Adrenal gland (tissue), 12 donors: Measurements from ENCODE around the gene LGALSL. TPM values are rescaled to one million over a fixed set of nuclear protein-coding genes. Genes with fewer than 3 reads are reported as not detected.

ENCODE experiments used
- DNase-seq, 7 donors: peaks; one replicate each; pipeline ENCODE4 v3.0.0-alpha.2; 2019 to 2020
- H3K27ac ChIP-seq, 5 donors: fragments of 200-600 bp; sonication (generic) in 4 of 5; 1 replicate in 3 of 5; 2 replicates in 2 of 5; pipeline versions ENCODE4 v1.5.1 to v1.8.0; 2016 to 2020; ENCODE audit warnings: mild to moderate bottlenecking in 1 of 5
- H3K27me3 ChIP-seq: fragments of 200-600 bp; 2 replicates; pipeline ENCODE4 v1.8.0; 2021
- H3K36me3 ChIP-seq, 2 donors: fragments of 200-600 bp; replicated peaks in 1 of 2; 1 replicate in 1 of 2; 2 replicates in 1 of 2; pipeline versions ENCODE4 v1.5.1 to v1.8.0; 2018 to 2022
- H3K4me1 ChIP-seq, 2 donors: fragments of 200-600 bp; replicated peaks in 1 of 2; 1 replicate in 1 of 2; 2 replicates in 1 of 2; pipeline versions ENCODE4 v1.5.1 to v1.8.0; 2018 to 2021
- H3K4me3 ChIP-seq, 4 donors: fragments of 200-600 bp; sonication (generic) in 3 of 4; one replicate each; pipeline ENCODE4 v1.5.1; 2016 to 2018
- H3K9me3 ChIP-seq, 3 donors: fragments of 200-600 bp; sonication (generic) in 1 of 3; replicated peaks in 1 of 3; 1 replicate in 2 of 3; 2 replicates in 1 of 3; pipeline versions ENCODE4 v1.5.1 to v1.8.0; 2016 to 2021
- CTCF ChIP-seq, 6 experiments: fragments of 450-650 bp in 4 of 6; fragments of 200-600 bp in 2 of 6; sonication (generic) in 1 of 6; IDR thresholded peaks; 1 replicate in 5 of 6; 2 replicates in 1 of 6; pipeline versions ENCODE4 v1.5.1 to v1.8.0; 2016 to 2021; ENCODE audit warnings: antibody characterized with exemption in 6 of 6, mild to moderate bottlenecking in 2 of 6, moderate library complexity in 1 of 6
- POLR2A ChIP-seq, 2 donors: fragments of 450-650 bp; IDR thresholded peaks; one replicate each; pipeline ENCODE4 v1.6.1; 2017; ENCODE audit warnings: antibody characterized with exemption in 2 of 2, mild to moderate bottlenecking in 2 of 2, moderate library complexity in 1 of 2
- WGBS, 4 donors: extraction: QIAGEN DNeasy Blood & Tissue Kit in 2 of 4; methylation state at CpG; one replicate each; pipeline versions ENCODE4 v1.1.5 to v1.1.7; 2013 to 2017; 5-methylcytosine and 5-hydroxymethylcytosine counted together
- intact Hi-C, 2 donors: fragments of 100-400 bp; cut with DNase I; formaldehyde crosslinking; loops; one replicate each; pipeline versions ENCODE4 v1.14.1 to v1.15.0; 2022 to 2023
- polyA plus RNA-seq, 3 donors: library from polyadenylated mRNA; stranded (reverse); fragments of 200-250 nt in 2 of 3; fragments of 350-450 nt in 1 of 3; fragmentation: Illumina TruSeq in 1 of 3; extraction: RNeasy Lipid Tissue Mini Kit (QIAGEN cat#74804) in 1 of 3; gene quantifications; one replicate each; pipeline ENCODE4 v1.2.3, GENCODE V29; 2013 to 2014
- total RNA-seq, 9 donors: library from RNA; depleted of rRNA in 4 of 9; stranded (reverse); fragments of >200 nt in 4 of 9; fragments of 120-200 nt in 1 of 9; fragmentation: NEBNext Ultra II Directional in 1 of 9; extraction: Animal tissue kit (Norgen Biotek cat#: 25700) in 1 of 9; gene quantifications; one replicate each; pipeline versions ENCODE4 v1.1.0 to v1.2.4, GENCODE V29; 2013 to 2023
- donor health status: healthy with polysubstance abuse.
- donor health status: Bipolar disorder and iron deficiency.
- donor health status: DM: yes; HTN: yes; CAD: no.
- donor health status: DM: no; HTN: no; CAD: no.
- donor health status: DM: no; HTN: no; CAD: no.
- donor health status: DM: yes; HTN: yes; CAD: no.

Gene LGALSL
- total and polyA plus RNA-seq, 12 donors = 13.4 to 79.5 (median 31.3) TPM

- Histone ChIP-seq H3K4me3 (no peak overlapping the region), H3K36me3 (no peaks in the 10 kb centered on the region), H3K27me3 (no peaks in the 10 kb centered on the region), H3K27ac (no peak overlapping the region), H3K4me1 (peaks cover 6% of the 10 kb centered on the region in 2 donors), H3K9me3 (no peaks in the 10 kb centered on the region)
- 85 to 91% (median 89%) methylated on average over 7 of the region's 7 CpGs for WGBS, 4 donors
- TF ChIP-seq CTCF (IDR thresholded peaks at IDR 0.05) (no peak), POLR2A (IDR thresholded peaks at IDR 0.05) (no peak)
- intact Hi-C loops = no loop called here
- DNase-seq = no peak
Measured at GRCh38 chr2:64448041-64448426, 5.9 kb upstream of the LGALSL start.

- no peaks in the 10 kb centered on the region for H3K27me3 ChIP-seq
- 90 to 97% (median 96%) methylated on average over 2 of the region's 2 CpGs for WGBS, 4 donors
- TF ChIP-seq CTCF (IDR thresholded peaks at IDR 0.05) = no peak
- no peak for TF ChIP-seq POLR2A (IDR thresholded peaks at IDR 0.05)
- intact Hi-C loops = no loop called here
- H3K4me1 ChIP-seq = peaks cover 12 to 19% of the 10 kb centered on the region in 2 donors
- H3K9me3 ChIP-seq = no peaks in the 10 kb centered on the region
- no peak overlapping the region for H3K4me3 ChIP-seq
- no peak overlapping the region for H3K27ac ChIP-seq
- no peak for DNase-seq
- no peaks in the 10 kb centered on the region for H3K36me3 ChIP-seq
Measured at GRCh38 chr2:64451051-64451450, 2.9 kb upstream of the LGALSL start.

- intact Hi-C loops = no loop called here
- Histone ChIP-seq H3K4me1 (peaks cover 12 to 31% of the 10 kb centered on the region in 2 donors), H3K27ac (peak overlapping the region in 4 of 5 donors; percentile 94 to 97 (median 96)), H3K27me3 (no peaks in the 10 kb centered on the region), H3K36me3 (peaks cover 0 to 31% of the 10 kb centered on the region in 2 donors), H3K4me3 (peak overlapping the region; percentile 5 to 89 (median 34)), H3K9me3 (no peaks in the 10 kb centered on the region)
- WGBS, 4 donors = 2 to 80% (median 2%) methylated on average over 1 to 102 of the region's 103 CpGs
- TF ChIP-seq CTCF (IDR thresholded peaks at IDR 0.05) (peak in 1 of 6 experiments; percentile 2), POLR2A (IDR thresholded peaks at IDR 0.05) (no peak)
- peak; percentile 33 to 75 (median 66) for DNase-seq
Measured at GRCh38 chr2:64454386-64455332, 697 bp downstream of the LGALSL start.

- H3K27ac ChIP-seq = peak overlapping the region in 3 of 5 donors; percentile 96 to 97 (median 97)
- no peak for TF ChIP-seq POLR2A (IDR thresholded peaks at IDR 0.05)
- peak in 2 of 6 experiments; percentile 13 to 26 for TF ChIP-seq CTCF (IDR thresholded peaks at IDR 0.05)
- peaks cover 13 to 34% of the 10 kb centered on the region in 2 donors for H3K4me1 ChIP-seq
- no peaks in the 10 kb centered on the region for H3K27me3 ChIP-seq
- H3K9me3 ChIP-seq = no peaks in the 10 kb centered on the region
- peaks cover 0 to 31% of the 10 kb centered on the region in 2 donors for H3K36me3 ChIP-seq
- peak in 2 of 7 donors; percentile 16 to 31 for DNase-seq
- intact Hi-C loops = no loop called here
- 44 to 64% (median 55%) methylated on average over 2 of the region's 2 CpGs for WGBS, 4 donors
- H3K4me3 ChIP-seq = peak overlapping the region in 1 of 4 donors; percentile 89
Measured at GRCh38 chr2:64455545-64455944, 1.6 kb downstream of the LGALSL start.
